Effector memory CD8-positive, alpha-beta T cell (primary cell): ENCODE data around the gene LHX5.
"Not testable (repeated sequence)": the region's sequence is repeated elsewhere in the genome, so short reads cannot be mapped to it uniquely, and the experiment has no call there.

Experiments
- ATAC-seq: fragments of 150-1000 bp; cut with Tn5 transposase; replicated peaks from 2 replicates; pipeline ENCODE4 v1.10.0; 2021; ENCODE audit warnings: mild to moderate bottlenecking, moderate library complexity
- DNase-seq, 3 experiments: peaks; one replicate each; pipeline ENCODE4 v3.0.0; 2021
- H3K27ac Mint-ChIP-seq, 2 donors: one replicate each; pipeline ENCODE4 v1.8.0; 2022; ENCODE audit warnings: mild to moderate bottlenecking in 2 of 2, mixed read lengths in 2 of 2, moderate library complexity in 2 of 2
- H3K27me3 Mint-ChIP-seq, 2 donors: one replicate each; pipeline ENCODE4 v1.8.0; 2022; ENCODE audit warnings: mixed read lengths in 2 of 2
- H3K36me3 Mint-ChIP-seq: one replicate; pipeline ENCODE4 v1.8.0; 2022; ENCODE audit warnings: mild to moderate bottlenecking, moderate library complexity, mixed read lengths; ENCODE audit not compliant: insufficient read depth
- H3K4me1 Mint-ChIP-seq, 2 donors: one replicate each; pipeline ENCODE4 v1.8.0; 2022; ENCODE audit warnings: low read depth in 2 of 2, mixed read lengths in 2 of 2
- H3K4me3 Mint-ChIP-seq, 2 donors: one replicate each; pipeline ENCODE4 v1.8.0; 2022; ENCODE audit warnings: mild to moderate bottlenecking in 2 of 2, mixed read lengths in 2 of 2, moderate library complexity in 2 of 2
- H3K9me3 Mint-ChIP-seq, 2 donors: one replicate each; pipeline ENCODE4 v1.8.0; 2022; ENCODE audit warnings: mixed read lengths in 2 of 2
- total RNA-seq, 9 experiments: gene quantifications; one replicate each; lab custom pipeline; 2026; lab: John Stamatoyannopoulos, UW

The LHX5 gene
- 0 to 0.06 (median 0) reads per million in 9 experiments for total RNA-seq

DNA sequence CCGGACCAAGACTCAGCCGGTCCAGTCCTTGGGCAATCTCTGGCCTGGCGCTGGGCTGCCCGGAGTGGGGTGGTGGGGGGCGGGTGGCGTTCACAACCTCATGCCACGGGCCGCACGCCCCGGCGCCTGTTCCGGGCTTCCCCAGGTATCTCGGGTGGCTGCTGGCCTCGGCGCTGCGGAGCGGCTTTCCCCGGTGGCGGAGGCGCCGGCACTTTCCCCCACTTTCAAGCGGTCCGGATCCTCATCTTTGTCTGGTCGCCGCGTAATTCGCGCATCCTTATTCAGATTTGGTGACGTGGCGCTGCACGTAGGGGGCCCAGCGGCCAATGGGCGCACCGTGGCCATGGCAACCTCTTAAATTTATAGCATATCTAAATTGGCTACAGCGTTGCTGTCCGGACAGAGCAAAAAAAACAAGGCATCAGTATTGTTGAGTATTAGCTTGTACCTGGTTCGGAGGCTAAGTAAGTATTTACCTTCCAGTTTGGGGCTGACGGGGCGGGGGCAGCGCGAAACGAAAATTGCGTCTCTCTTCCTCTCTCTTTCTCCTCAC lies at the start of gene LHX5:
Gene LHX5, minus strand, starts transcription at position 253 of the 553 bp plus-strand sequence. CDS start 373 bp downstream, outside the sequence.
- peaks cover 72 to 90% of the 10 kb centered on the region in 2 donors for H3K27me3 Mint-ChIP-seq
- no peaks in the 10 kb centered on the region for H3K9me3 Mint-ChIP-seq
- H3K27ac Mint-ChIP-seq, result no peak within 1 kb of the TSS
- peaks cover 8 to 14% of the 10 kb centered on the region in 2 donors for H3K4me1 Mint-ChIP-seq
- ATAC-seq (no peak), DNase-seq (no peak)
- no peak within 1 kb of the TSS for H3K4me3 Mint-ChIP-seq
- no peaks in the 10 kb centered on the region for H3K36me3 Mint-ChIP-seq

DNA sequence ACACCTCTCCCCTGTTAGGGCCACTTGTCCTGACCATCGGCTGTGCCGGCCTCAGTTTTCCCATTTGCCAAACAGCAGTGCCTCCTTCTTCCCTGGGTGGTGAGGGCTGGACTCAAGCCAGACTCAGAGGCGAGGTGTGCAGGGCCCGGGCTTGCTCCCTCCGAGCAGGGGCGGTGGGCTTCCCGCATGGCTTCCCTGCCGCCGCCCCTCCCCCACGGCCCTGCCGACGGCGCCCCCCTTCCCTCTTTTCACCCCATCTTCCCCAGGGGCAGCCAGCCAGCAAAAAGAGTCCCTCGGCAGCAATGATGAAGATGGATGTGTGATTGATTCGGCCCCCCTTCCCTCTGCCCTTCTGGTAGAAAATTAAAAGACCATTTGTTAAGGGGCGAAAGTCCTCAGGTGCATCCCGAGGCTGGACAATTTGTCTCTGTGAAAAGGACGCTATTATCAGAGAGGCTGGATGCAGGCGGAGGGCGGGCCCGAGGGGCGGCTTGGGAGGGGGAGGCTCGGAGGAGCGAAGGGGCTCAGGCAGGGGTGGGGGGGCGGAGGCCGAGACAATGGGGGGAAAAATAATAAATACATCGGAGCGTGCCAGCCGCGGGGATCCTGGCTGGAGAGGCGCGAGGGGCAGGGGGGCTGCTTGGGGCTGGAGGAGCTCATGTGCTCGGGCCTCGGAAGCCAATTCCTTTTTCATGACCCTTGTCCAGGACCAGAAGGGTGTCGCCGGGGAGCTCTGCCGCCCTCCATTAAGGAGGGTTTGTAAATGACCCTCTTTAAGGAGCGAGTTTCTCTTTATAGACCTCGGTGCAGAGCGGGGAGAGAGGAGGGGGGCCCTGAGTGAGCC lies 48.0 kb upstream of the LHX5 start:
- Mint-ChIP-seq H3K27ac (no peak overlapping the region), H3K9me3 (no peaks in the 10 kb centered on the region), H3K36me3 (no peaks in the 10 kb centered on the region), H3K4me1 (peaks cover 3 to 7% of the 10 kb centered on the region in 2 donors), H3K27me3 (peaks cover 70 to 98% of the 10 kb centered on the region in 2 donors), H3K4me3 (no peak overlapping the region)
- no peak for ATAC-seq
- DNase-seq, result no peak

DNA sequence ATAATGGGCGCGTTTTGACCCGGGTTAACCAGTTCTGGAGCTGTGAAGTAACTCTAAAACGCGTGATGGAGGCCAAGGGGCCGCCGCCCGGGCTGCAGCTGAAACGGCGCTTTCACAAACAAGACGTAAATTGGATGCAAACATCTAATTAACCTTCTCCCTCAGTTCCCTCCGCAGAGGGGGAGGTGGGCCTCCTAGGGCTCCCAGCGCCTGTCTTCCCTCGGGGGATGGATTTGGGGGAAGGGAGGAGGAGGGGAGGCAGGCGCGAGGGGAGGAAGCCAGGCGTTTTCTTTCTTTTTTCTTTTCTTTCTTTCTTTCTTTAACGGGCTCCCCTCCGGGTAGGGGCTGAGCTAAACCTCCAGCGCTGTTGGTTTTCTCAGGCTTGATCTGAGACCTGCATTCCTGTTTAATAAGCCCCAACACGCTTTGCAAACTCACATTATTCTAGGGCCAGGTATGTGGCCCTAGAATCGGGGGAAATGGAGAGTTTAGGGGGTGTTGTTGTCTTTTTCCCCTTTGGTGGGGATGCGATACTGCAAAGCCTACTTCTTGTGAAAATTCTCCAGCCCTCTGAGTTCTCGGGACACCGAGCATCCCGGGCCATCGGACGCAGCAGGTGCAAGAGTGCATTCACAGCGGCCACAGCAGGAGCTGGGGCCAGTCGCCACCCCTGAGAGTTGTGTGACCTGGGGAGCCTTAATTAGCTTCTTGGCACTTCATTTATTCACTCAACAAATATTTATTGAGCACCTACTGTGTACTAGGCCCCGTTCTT lies 43.6 kb upstream of the LHX5 start:
- DNase-seq, result no peak
- no peak for ATAC-seq
- Mint-ChIP-seq H3K9me3 (no peaks in the 10 kb centered on the region), H3K27me3 (peaks cover 81 to 100% of the 10 kb centered on the region in 2 donors), H3K27ac (no peak overlapping the region), H3K36me3 (no peaks in the 10 kb centered on the region), H3K4me1 (peaks cover 3% of the 10 kb centered on the region in 2 donors), H3K4me3 (peak overlapping the region in 1 of 2 donors; percentile 30)

DNA sequence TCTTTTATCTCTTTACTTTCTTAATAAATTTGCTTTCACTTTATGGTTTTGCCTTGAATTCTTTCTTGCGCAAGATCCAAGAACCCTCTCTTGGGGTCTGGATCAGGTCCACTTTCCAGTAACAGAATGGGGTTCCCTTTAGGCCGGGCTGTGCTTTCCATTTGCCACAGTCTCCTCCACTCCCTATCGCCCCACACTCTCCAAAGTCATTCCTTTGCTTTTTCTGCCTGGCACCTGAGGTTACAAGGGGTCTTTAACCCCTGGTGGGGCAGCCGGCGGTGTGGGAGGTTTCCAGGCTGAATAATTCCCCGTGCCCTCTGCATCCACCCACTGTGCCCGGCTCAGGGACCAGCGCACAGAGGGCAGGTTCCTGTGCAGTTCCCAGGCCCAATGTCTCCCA lies 42.9 kb upstream of the LHX5 start:
- DNase-seq, result no peak
- ATAC-seq, result no peak
- Mint-ChIP-seq H3K27ac (no peak overlapping the region), H3K4me1 (peaks cover 3% of the 10 kb centered on the region in 2 donors), H3K9me3 (no peaks in the 10 kb centered on the region), H3K27me3 (peaks cover 86 to 100% of the 10 kb centered on the region in 2 donors), H3K36me3 (no peaks in the 10 kb centered on the region), H3K4me3 (no peak overlapping the region)

DNA sequence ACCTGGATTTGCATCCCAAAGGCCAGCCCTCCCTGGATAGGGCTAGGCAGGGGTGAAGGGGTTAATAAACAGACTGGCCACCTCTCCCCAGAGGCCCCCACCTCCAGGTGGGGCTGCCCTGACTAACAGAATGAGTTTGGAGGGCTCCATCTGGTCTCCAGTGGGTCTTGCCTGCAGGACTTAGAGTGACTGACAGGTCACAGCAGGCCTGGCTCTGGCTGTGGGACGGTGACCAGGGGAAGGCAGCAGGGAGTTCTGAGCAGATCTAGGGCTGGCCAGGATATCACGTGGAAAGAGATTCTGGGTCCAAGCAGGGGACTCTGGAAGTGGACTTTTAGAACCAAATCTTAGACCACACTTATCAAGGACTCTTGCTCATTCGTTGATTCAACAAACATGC lies 40.9 kb upstream of the LHX5 start:
- no peak for ATAC-seq
- Mint-ChIP-seq H3K4me3 (no peak overlapping the region), H3K27me3 (peaks cover 86 to 99% of the 10 kb centered on the region in 2 donors), H3K36me3 (no peaks in the 10 kb centered on the region), H3K9me3 (no peaks in the 10 kb centered on the region), H3K27ac (no peak overlapping the region), H3K4me1 (peaks cover 3% of the 10 kb centered on the region in 2 donors)
- no peak for DNase-seq

DNA sequence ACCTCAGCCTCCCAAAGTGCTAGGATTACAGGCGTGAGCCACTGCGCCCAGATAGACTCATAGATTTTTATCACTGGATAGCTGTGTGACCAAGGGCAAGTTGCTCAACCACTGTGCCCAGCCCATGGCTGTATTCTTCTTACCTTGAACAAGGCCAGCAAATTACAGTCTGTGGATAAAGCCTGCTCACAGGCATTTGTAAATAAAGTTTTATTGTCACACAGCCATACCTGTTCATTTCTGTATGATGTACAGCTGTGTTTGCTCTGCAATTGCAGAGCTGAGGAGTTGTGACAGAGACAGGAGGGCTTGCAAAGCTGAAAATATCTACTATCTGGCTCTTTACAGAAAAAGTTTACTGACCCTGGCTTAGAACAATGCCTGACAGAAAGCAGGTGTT lies 35.2 kb upstream of the LHX5 start:
- Mint-ChIP-seq H3K27me3 (peaks cover 47 to 75% of the 10 kb centered on the region in 2 donors), H3K9me3 (peaks cover 0 to 1% of the 10 kb centered on the region in 2 donors), H3K36me3 (no peaks in the 10 kb centered on the region), H3K27ac (no peak overlapping the region), H3K4me1 (no peaks in the 10 kb centered on the region), H3K4me3 (no peak overlapping the region)
- no peak for ATAC-seq
- no peak for DNase-seq

DNA sequence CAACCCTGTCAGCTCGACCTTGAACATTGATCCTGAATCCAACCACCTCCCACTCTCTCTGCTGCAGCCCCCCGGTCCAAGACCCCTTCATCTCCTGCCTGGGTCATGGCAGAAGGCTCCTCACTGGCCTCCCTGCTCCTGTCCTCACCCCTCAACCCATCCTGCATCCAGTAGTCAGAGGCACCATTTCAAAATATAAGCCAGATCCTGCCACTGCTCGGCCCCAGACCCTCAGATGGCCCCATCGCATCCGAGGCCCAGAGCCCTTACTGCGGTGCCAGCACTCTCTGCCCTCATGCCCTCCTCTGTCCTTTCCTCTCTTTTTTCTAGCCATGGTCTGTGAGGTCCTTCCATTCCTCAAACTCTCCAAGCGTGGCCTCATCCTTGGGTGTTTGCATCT lies 34.3 kb upstream of the LHX5 start:
- Mint-ChIP-seq H3K36me3 (no peaks in the 10 kb centered on the region), H3K4me3 (no peak overlapping the region), H3K9me3 (peaks cover 0 to 1% of the 10 kb centered on the region in 2 donors), H3K4me1 (no peaks in the 10 kb centered on the region), H3K27ac (no peak overlapping the region), H3K27me3 (peaks cover 43 to 75% of the 10 kb centered on the region in 2 donors)
- ATAC-seq, result no peak
- no peak for DNase-seq

DNA sequence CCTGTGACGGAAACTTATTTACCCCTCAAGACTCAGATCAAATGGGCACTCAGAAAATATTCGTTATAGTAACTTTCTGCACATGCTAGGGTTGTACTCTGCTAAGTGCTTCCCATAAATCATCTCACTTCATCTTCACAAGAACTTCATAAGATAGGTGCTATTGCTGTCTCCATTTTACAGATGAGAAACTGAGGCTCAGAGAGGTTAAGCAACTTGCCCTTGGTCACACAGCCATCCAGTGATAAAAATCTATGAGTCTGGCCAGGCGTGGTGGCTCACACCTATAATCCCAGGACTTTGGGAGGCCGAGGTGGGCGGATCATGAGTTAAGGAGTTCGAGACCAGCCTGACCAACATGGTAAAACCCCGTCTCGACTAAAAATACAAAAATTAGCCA lies 33.2 kb upstream of the LHX5 start:
- DNase-seq (no peak), ATAC-seq (no peak)
- Mint-ChIP-seq H3K9me3 (peaks cover 0 to 1% of the 10 kb centered on the region in 2 donors), H3K36me3 (no peaks in the 10 kb centered on the region), H3K4me3 (no peak overlapping the region), H3K4me1 (no peaks in the 10 kb centered on the region), H3K27ac (no peak overlapping the region), H3K27me3 (peaks cover 43 to 75% of the 10 kb centered on the region in 2 donors)

DNA sequence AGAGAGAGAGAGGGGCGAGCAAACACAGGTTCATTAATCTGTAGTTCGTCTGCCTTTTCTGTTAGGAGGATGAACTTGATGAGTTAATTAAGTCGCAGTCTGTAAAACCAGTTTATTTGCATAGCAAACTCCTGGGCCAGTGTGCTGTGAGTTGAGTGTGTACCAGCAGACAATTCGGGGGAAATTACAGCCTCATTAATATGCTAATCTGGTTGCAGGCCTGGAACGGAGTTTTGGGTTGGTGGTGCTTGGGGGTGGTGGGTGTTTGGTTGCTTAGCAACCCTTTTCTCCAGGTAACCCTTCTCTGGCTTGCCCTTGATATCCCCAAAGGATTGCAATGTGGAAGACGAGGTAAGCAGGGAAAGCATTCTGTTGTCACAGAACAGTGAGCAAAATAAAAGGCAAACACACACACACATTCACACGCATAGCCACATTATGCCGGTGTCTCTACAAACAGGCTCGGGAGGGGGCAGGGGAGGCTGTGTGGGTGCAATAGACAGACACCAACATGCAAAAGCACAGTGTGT lies 29.2 kb upstream of the LHX5 start:
- no peak overlapping the region for H3K27ac Mint-ChIP-seq
- H3K9me3 Mint-ChIP-seq, result peaks cover 0 to 1% of the 10 kb centered on the region in 2 donors
- ATAC-seq, result no peak
- H3K4me3 Mint-ChIP-seq, result no peak overlapping the region
- H3K36me3 Mint-ChIP-seq, result no peaks in the 10 kb centered on the region
- no peak for DNase-seq
- H3K4me1 Mint-ChIP-seq, result no peaks in the 10 kb centered on the region
- H3K27me3 Mint-ChIP-seq, result peaks cover 23 to 48% of the 10 kb centered on the region in 2 donors

DNA sequence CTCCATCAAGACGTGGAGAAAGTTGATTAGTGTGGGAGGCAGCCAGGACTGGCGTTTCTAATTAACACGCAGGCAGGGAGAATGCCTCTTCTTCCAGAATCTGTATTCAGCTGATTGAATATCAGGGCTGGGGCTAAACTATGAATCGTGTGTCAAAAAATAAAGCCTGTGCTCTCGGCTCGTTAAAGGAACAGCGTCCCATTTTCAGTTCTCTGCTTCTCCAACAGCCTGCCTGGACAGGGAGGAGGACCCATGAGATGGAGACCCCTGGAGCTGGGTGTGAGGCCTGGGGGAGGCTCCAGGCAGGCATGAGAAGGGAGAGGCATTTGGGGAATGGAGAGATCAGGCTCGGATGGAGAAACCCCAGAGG lies 28.6 kb upstream of the LHX5 start:
- no peak overlapping the region for H3K27ac Mint-ChIP-seq
- H3K4me3 Mint-ChIP-seq, result no peak overlapping the region
- no peaks in the 10 kb centered on the region for H3K36me3 Mint-ChIP-seq
- peaks cover 23 to 44% of the 10 kb centered on the region in 2 donors for H3K27me3 Mint-ChIP-seq
- DNase-seq (no peak), ATAC-seq (no peak)
- H3K4me1 Mint-ChIP-seq, result no peaks in the 10 kb centered on the region
- H3K9me3 Mint-ChIP-seq, result peaks cover 0 to 1% of the 10 kb centered on the region in 2 donors

DNA sequence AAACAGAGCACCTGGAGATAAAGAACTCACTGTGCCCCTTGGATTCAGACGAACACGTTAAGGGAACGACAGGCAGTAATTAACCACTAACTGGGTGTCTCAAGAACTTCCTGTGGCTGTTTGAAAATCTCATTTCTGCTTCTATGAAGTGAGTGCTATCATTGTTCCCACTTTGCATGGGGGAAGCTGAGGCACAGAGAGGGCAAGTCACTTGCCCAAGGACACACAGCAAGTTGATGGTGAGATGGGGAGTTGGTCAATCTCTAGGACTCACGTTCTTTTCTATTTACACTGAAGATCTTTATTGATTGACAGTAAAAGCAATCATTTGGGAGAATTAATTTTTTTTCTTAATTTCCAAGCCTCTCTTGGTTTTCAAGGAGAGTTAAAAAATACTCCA lies 26.8 kb upstream of the LHX5 start:
- ATAC-seq (no peak), DNase-seq (no peak)
- Mint-ChIP-seq H3K9me3 (peaks cover 0 to 1% of the 10 kb centered on the region in 2 donors), H3K36me3 (no peaks in the 10 kb centered on the region), H3K4me3 (no peak overlapping the region), H3K27me3 (peaks cover 31 to 44% of the 10 kb centered on the region in 2 donors), H3K4me1 (no peaks in the 10 kb centered on the region), H3K27ac (no peak overlapping the region)

DNA sequence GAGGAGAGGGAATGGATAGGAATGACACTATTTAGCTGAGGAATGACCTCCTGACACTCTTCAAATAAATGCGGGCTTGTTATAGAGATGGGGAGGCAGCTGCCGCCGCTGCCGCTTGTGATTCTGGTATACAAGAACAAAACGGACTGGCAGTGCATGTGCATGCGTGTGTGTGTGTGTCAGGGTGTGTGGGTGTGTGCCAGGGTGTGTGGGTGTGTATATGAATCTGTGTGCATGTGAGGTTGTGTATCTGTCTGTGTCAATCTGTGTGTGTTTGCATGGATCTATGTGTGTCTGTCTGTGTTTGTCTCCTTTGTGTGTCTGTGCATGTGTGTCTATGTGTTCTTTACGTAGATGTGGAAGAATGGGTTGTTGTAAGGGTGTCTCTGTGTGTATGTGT lies 26.0 kb upstream of the LHX5 start:
- Mint-ChIP-seq H3K9me3 (peaks cover 0 to 1% of the 10 kb centered on the region in 2 donors), H3K4me1 (no peaks in the 10 kb centered on the region), H3K27me3 (peaks cover 39 to 41% of the 10 kb centered on the region in 2 donors), H3K4me3 (no peak overlapping the region), H3K27ac (no peak overlapping the region), H3K36me3 (no peaks in the 10 kb centered on the region)
- ATAC-seq (no peak), DNase-seq (no peak)

DNA sequence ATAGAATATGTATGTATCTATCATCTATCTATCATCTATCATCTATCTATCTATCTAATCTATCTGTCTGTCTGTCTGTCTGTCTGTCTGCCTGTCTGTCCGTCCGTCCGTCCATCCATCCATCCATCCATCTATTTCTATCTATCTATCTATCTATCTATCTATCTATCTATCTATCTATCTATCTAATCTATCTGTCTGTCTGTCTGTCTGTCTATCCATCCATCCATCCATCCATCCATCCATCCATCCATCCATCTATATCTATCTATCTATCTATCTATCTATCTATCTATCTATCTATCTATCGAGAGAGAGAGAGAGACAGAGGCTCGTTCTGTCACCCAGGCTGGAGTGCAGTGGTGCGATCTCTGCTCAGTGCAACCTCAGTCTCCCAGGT lies 24.3 kb upstream of the LHX5 start:
- not testable (repeated sequence) for DNase-seq, H3K36me3 Mint-ChIP-seq, H3K4me3 Mint-ChIP-seq, H3K27ac Mint-ChIP-seq, H3K9me3 Mint-ChIP-seq, ATAC-seq, H3K4me1 Mint-ChIP-seq
- H3K27me3 Mint-ChIP-seq, result peaks cover 31 to 39% of the 10 kb centered on the region in 2 donors
